GM10248 (cell line): Measurements from ENCODE around the gene BBIP1.

Experiments
- CTCF ChIA-PET: fragments of 300-600 bp; sonication (Branson Sonifier 250); formaldehyde crosslinking; extraction: SDS; loops from one replicate; lab custom pipeline; 2021; ENCODE audit warnings: antibody characterized with exemption; lab: Yijun Ruan, JAX
- POLR2A ChIA-PET: fragments of 350-650 bp; sonication (Branson Sonifier 250); formaldehyde crosslinking; extraction: SDS; loops from one replicate; lab custom pipeline; 2020; ENCODE audit warnings: antibody characterized with exemption; lab: Yijun Ruan, JAX
- DNase-seq: peaks from one replicate; pipeline ENCODE4 v3.0.0; 2012; ENCODE audit errors: extremely low spot score
- TF ChIP-seq, protein P1 (sequence below): IDR thresholded peaks from 2 replicates; pipeline ENCODE4 v1.5.1; 2012; ENCODE audit warnings: mild to moderate bottlenecking, low read depth; ENCODE audit errors: extremely low read depth, missing control alignments, control extremely low read depth

BBIP1 gene, protein sequence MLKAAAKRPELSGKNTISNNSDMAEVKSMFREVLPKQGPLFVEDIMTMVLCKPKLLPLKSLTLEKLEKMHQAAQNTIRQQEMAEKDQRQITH

DNA sequence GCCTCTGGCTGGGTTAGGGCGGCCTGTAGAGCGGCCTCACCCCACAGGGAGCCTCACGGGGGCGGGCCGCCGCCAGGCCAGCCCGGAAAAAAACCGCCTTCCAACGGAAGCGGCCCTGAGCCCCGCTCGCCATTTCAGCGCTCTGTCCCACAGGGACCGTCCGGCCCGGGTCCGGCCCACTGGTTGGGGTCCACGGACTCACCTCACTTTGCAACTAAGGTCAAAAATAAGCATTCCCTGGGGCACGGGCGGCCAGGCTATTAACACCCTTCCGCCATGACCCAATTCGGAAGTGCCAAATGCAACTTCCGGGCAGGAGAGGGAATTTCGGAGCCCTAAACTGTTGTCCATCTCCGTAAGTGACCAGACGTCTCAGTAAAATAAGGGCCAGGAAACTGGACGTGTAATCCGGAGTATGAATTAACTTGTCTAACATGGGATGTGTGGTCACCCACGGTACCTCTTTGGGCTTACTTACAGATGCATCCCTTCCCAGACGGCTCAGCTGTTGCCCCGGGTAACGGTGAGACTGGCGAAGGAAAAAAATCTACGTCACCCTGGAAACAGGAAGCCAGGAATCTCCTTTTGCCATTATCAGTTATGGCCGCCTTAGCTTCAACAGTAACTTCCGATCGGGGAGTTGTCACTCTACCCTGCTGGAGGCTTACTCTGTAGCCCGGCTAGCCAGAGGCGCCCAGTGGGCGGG lies at the start of gene BBIP1:
Gene BBIP1 (minus strand): TSS at position 538 of the 706 bp plus-strand sequence. CDS start 1,023 bp downstream, outside the sequence.
- TF ChIP-seq, protein P1, sequence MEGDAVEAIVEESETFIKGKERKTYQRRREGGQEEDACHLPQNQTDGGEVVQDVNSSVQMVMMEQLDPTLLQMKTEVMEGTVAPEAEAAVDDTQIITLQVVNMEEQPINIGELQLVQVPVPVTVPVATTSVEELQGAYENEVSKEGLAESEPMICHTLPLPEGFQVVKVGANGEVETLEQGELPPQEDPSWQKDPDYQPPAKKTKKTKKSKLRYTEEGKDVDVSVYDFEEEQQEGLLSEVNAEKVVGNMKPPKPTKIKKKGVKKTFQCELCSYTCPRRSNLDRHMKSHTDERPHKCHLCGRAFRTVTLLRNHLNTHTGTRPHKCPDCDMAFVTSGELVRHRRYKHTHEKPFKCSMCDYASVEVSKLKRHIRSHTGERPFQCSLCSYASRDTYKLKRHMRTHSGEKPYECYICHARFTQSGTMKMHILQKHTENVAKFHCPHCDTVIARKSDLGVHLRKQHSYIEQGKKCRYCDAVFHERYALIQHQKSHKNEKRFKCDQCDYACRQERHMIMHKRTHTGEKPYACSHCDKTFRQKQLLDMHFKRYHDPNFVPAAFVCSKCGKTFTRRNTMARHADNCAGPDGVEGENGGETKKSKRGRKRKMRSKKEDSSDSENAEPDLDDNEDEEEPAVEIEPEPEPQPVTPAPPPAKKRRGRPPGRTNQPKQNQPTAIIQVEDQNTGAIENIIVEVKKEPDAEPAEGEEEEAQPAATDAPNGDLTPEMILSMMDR = no peak
- ChIA-PET CTCF (interaction anchor here (0.6 to 1.8 kb wide), 12 partner anchors 9 to 308 kb away, joined by 3 to 6 read pairs (median 4); no protein-coding TSS in a partner anchor), POLR2A (interaction anchor here (0.6 to 2.3 kb wide), 14 partner anchors 10 to 711 kb away, joined by 3 to 10 read pairs (median 5); no protein-coding TSS in a partner anchor)
- DNase-seq = peak; percentile 90

DNA sequence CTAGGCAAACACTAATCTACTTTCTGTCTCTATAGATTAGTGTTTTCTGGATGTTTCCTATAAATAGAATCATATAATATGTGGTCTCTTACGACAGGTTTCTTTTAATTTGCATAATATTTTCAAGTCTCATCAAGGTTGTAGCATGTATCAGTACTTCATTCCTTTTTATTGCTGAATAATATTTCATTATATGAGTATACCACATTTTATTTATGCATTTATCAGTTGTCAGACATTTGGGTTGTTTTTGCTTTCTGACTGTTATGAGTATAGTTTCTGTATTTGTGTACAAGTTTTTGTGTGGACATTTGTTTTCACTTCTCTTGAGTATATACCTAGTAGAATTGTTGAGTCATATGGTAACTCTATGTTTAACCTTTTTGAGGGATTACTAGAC lies 48.7 kb upstream of the BBIP1 start:
- TF ChIP-seq, protein P1 = no peak
- ChIA-PET CTCF (no interaction called here), POLR2A (no interaction called here)
- no peak for DNase-seq

DNA sequence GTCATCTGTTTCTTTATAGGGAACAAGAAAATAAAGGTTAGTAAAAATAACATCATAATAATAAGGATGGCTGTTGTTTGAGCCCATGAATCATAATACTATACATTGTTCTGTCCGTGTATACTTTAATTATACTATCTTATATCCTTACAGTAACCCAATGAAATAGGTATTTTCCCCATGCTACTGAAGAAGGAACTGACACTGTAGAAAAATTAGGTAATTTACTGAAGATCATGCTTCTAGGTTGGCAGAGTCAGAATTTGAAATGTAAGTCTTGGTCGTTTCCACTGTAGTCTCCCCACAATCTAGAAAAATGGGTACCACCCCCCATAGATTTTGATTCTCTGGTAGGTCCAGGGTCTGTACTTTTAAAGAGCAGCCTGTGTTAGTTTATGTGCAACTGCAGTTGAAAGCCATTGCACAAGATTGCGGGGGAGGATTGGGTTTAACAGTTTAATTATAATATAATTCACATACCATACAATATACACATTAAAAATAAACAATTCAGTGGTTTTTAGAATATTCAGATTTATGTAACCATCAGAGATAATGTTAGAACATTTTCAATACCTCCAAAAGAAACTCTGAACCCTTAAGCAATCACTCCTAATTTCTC lies 48.1 kb upstream of the BBIP1 start:
- no peak for DNase-seq
- ChIA-PET CTCF (no interaction called here), POLR2A (no interaction called here)
- TF ChIP-seq, protein P1 = no peak

DNA sequence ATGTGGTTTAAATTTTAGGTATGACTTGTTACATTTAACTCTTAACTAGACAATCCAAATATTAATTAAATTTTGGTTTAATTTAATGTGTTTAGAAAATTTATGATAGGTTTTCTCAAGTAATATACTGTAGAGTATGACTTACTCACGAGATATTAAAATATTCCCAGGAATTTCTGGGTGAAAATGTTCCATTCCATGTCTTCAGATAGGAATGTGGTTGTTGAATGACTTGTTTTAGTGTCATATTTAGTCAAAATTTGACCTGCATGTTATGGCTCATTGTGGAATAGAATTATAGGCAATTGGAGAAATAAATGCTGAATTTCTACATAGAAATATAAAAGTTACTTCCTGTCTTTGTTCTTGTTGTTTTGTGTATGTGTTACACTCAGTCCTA lies 47.2 kb upstream of the BBIP1 start:
- TF ChIP-seq, protein P1 = no peak
- ChIA-PET POLR2A (no interaction called here), CTCF (no interaction called here)
- DNase-seq = no peak

DNA sequence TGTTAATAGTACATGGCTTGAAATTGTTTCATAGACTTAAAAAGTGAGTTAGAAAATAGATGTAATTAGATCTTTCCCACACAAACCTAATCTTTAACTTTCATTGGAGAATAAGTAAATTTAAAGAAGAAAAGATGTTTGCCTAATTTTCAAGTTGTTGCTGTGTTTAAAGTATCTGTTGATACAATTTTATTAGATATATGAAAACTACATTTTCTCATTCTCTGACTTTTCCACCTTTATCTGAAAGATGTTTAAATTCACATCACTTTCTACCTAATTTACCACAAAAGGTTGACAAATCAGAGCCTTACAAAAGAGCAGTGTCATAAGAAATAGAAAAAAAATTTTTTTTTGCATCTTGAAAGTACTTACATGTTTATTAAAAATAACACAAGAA lies 46.2 kb upstream of the BBIP1 start:
- CTCF ChIA-PET = no interaction called here
- POLR2A ChIA-PET = no interaction called here
- no peak for DNase-seq
- TF ChIP-seq, protein P1 = no peak

DNA sequence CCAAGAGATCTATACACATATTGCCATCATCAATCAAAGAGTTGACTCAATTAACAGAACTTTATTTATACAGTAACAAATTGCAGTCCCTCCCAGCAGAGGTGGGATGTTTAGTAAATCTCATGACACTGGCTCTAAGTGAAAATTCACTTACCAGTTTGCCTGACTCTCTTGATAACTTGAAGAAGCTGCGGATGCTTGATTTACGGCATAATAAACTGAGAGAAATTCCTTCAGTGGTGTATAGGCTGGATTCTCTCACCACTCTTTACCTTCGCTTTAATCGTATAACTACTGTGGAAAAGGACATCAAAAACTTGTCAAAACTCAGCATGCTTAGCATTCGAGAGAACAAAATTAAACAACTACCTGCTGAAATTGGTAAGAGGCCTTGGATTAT lies 45.7 kb upstream of the BBIP1 start:
- POLR2A ChIA-PET = no interaction called here

More for the DNA sequence above, 45.7 kb upstream of the BBIP1 start:
- DNase-seq = no peak
- TF ChIP-seq, protein P1 = no peak
- CTCF ChIA-PET = interaction anchor here (1.6 kb wide), 1 partner anchor 20 kb away, joined by 4 read pairs; no protein-coding TSS in a partner anchor
